ENCODE data around the gene ARHGAP22.

Gene ARHGAP22

DNA sequence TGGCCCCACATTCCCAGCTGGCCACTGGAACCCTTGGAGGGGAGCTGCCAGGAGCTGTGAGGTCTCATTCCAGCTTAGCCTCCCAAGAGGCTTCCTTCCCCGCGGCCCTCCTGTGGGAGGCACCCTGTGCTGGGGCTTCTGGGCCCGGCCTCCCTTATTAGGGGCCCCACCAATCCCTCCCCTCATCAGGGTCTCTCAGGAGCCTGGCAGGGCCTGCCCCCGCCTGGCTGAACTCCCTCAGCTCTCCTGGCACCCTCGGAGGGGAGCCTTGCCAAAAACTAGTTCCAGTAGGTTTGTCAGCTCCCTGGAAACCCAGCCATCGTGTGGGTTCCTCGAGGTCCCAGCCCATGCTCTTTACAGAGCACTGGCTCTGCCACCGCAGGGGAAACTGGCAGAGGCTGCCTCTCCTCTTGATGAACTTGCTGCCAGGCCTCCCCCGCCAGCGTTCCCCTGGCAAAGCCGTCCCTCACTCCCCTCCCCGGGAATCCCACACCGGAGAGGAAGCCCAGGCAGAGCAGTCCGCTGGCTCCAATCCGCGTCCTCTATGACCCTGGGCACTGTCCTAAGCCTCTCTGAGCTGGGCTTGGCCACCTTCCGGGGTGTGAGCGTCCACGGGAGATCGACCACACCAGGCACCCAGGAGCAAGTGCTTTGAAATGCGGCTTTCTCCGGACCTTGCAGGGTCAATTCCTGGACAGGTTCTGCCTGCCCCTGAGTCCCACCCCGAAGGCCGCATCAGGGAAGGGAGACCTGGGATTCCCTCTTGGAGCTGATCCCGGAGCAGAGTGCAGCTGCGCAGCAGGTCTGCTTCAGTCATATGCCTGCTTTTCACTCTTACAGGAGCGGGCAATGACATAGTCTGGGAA lies 139.8 kb downstream of the ARHGAP22 start:
- DNase-seq (ENCODE audit: low read depth in 3 of 3) = no peak

DNA sequence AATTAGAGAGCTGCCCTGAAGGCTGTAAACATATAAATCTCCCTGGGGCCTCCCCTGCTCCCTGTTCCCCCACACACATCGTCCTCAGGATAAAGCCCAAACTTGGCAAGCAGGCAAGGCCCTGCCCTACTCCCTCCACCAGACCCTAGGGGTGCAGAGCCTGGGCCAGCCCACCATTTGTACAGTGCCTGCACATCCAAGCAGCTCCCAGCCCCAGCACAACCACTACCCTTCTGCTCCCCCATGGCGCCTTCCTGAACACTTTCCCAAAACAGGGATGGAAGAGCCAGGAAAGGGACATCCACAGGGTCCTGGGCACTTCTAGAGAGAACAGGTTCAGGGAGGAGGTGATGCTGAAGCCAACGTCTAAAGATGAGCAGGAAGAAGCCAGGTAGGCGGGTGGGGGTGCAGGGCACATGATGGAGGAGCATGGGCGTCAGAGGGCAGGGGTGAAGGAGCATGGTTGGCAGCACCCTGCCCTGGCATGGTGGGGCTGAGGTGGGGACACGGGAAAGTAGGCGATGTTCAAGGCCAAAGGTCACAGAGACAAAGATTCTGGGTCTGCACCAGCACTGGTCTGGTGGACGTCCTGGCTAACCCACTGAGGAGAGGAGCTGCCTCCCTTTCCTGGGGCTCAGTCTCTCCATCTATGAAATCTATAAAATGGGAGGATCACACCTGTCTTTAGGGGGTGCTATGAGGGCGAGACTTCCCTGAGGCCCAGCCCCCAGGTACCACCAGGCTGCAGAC lies 140.6 kb downstream of the ARHGAP22 start:
- no peak for DNase-seq (ENCODE audit: low read depth in 3 of 3)

DNA sequence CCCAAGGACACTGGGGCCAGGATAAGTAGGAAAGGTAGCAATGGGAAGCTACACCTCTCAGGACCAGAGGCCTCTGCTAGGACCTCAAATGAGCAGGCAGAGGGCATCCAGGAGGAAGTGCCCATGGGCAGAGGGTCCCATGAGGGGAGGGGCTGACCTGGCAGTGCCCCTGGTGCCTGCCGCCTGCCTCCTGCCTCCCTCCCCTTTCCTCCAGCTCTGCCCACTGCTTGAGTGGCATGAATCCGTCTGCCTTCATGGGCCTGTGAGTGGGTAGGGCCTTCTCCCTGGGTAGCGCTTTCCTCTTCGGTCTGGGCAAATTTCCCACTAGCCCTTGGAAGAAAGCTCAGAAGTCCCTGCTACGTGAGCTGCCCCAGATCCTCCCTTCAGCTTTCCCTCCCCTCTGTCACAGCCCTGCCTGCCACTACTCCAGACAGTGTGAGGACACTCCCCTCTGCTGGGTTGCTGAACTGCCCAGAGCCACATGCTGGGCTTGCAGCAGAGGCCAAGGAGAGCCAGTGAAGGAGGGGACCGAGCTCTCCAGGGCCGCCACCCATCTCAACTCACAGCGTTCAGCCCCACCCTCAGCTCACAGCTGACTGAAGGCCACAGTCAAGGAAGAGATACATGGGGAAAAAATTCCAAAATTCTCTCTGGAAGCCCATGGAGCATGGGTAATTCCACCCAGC lies 141.4 kb downstream of the ARHGAP22 start:
- DNase-seq (ENCODE audit: low read depth in 3 of 3) = no peak

DNA sequence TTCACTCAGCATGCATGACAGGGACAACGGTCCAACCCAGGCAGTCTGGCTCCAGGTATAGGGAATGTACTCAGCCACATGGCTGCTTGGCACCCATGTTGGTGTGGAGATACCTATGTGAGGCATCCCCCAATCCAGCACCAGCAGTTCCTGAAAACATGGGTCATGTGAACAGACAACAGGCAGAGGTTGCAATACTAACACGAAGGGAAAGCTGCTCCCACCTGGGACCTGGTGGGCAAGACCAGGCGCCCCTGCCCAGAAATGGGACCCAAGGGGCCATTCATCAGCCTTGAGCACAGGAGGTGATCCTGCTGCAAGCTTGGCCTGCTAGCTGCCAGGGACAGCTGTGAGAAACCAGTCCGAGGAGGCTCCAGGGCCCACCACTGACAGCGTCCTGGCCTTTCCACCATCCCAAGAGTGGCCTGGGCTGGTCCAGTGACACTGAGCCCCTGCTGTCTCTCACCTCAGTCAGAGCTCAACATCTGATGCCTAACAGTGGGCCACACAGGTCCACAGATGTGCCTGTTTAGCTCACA lies 142.3 kb downstream of the ARHGAP22 start:
- no peak for DNase-seq (ENCODE audit: low read depth in 3 of 3)

DNA sequence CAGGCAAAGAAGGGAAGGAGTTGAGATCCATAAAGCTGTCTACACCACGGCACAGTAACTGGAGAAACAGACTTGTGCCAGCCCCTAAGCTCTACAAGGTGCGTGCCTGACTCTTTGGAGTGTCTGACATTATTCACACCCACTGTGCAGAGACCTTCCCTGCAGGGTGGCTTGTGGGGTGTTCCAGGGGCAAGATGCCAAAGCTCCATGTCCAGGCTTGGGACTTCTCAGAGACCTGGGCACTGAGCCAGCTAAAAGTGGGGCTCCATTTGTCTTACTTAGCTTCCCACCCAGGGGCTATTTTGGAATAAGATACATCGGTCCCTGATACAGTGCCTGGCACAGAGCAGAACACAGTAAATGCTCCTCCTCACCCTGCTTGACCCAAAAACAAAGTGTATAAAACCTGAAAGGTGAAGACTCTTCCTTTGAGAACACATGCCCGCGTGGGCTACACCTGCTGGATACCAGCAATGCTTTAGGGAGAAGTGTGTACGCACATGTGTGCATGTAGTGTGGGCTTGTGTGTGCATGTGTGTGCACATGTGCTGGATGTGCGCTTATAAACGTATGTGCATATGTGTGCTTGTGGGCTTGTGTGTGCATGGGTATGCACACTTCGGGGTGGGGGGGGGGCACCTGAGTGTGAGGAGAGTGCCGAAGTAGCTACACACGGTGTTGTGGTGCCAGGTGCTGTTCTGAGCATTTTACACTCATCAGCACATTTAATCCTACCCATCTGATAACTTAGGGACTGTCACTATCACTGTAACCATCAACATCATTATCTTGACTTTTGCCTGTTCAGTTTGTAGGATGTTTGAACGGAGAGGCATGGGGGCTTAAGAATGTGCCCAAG lies 143.0 kb downstream of the ARHGAP22 start:
- DNase-seq (ENCODE audit: low read depth in 3 of 3) = no peak

DNA sequence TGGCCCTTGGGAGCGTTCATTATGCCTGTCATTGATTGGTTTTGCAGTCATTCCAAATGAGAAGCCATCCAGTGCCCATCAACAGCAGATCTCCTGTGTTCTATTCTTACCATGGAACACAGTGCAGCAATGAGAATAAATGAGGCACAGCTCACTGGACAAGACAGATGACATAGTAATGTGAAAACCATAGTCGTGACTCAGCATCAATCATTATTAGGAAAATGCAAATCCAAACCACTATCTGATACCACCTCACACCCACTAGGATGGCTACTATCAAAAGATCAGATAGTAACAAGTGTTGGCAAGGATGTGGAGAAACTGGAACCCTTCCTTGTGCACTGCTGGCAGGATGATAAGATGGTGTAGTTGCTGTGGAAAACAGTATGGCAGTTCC lies 144.7 kb downstream of the ARHGAP22 start:
- DNase-seq (ENCODE audit: low read depth in 3 of 3) = no peak

DNA sequence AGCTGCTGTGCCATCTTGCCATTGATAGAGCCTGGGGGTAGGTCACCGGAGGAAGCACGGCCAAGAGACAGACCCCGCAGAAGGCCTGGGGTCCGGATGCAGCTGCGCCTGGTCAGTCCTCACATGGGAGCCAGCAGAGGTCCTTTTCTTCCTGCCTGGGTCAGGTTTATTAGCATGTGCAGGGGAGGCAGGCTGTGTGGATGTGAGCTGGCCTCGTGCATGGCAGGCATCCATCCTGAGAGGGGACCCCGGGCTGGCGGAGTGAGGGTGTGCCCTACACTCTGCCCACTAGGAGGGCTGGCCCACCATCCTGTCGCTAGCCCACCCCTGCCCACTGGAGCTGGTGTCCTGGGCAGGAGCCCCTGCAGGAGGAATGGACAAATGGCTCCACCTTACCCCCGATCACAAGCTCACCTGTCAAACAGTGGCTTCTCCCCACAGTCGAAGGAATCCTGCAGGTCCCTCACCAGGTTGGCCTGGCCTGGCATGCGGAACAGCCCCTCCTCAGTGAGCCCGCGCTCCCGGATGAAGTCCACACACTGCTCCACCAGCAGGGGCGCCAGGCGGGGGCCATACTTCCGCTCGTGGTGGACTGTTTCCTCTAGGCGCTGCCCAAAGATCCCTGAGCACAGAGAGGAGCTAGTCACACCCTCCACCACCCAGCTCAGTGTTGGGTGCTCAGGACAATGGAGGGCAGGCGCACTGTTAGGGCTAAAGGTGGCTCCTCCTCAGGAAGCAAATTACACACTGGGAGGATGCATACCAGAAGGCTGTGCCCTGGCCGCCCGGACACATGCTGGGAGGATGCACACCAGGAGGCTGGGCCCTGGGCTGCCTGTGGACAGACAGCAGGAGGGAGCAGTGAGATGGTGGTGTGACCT lies 145.4 kb downstream of the ARHGAP22 start:
- DNase-seq (ENCODE audit: low read depth in 3 of 3) = no peak

DNA sequence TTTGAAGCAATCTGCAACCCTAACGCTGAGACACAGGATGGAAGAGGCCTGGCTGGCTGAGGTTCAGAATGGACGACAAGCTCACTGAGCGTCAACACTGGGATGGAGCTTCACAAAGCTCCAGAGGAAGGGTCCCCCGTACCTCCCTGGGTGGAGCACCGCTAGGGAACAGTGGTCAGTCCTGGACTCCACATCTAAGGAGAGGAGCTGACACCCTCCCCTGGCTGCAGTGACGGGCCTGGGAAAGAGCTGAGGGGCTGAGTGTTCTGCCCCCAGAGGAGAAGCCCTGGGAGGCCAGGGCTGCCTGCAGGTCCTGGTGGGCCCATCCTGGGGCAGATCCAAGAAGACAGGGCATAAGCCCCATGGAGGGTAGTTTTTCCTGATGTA lies 146.2 kb downstream of the ARHGAP22 start:
- no peak for DNase-seq (ENCODE audit: low read depth in 3 of 3)

DNA sequence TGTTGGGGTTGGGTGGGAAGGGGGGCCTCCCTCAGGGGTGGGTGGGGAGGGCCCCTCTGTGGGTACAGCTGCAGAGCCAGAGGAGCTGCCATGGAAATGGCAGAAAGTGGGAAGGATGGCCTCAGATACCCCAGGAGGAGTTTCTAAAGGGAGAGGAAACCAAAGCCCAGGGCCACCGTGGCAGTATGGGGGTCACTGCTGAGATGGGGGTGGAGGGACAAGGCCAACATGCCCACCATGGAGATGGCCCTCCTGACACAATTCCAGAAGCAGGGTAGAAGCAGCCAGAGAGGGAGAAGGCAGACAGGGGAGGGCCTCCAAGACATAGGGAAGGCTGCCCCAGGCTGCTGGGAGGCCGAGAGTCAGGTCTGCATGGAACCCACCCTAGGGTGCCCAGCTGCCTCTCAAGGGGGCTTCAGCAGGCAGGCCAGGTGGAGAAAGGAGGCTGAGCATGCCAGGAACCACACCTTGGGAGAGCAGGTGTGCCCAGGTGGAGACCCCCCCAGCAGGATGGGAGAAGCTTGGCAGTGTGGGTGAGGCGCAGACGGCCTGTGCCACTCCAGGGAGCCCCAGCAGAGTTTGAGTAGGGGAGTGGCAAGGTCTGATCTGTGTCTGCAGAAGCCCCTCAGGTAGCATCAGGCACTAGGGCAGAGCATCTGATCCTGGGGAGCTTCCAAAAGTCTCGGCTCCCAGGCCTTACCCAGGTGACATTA lies 146.8 kb downstream of the ARHGAP22 start:
- DNase-seq (ENCODE audit: low read depth in 3 of 3) = no peak

DNA sequence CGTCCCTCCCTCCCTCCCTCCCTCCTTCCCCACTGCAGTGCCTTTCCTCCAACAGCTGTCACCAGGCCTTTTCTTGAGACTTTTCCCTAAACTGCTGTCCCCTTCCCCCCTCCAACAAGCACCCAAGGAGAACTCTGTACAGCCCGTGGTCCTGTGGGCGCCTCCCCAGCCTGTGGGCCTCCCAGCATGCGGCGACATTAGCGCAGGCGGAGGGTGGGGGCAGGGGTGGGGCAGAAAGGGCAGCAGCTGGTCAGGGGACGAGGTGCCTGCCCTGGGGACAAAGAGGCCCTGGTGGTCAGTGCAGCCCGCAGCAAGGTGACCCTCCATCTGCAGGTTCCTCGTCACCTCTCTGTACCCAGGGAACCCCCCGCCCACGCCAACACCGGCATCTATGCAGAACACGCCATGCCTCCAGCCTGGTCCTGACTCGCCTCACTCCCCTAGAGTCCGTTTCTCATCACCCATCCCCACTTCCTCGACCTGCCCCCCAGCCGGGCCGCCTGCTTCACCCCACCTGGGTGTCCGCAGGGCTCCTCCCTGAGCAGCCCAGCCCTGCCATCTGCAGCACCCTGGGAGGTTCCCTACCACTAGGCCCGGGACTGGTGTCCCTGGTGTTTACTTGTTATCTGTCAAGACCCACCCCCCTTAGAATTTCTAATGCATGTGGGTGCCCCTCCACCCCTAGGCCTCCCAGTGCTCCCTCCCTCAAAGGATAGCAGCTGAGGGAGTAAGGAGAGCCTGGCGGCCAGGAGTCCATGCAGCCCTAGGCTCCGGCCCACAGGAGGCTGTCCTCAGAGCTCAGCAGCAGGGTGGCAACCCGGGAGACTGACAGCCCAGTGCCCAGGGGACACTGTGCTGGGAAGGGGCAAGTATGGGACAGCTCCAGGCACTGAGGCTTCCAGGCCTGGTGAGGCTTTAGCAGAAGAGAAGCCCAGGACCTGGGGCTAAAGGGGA lies 147.8 kb downstream of the ARHGAP22 start:
- DNase-seq (ENCODE audit: low read depth in 3 of 3) = no peak

DNA sequence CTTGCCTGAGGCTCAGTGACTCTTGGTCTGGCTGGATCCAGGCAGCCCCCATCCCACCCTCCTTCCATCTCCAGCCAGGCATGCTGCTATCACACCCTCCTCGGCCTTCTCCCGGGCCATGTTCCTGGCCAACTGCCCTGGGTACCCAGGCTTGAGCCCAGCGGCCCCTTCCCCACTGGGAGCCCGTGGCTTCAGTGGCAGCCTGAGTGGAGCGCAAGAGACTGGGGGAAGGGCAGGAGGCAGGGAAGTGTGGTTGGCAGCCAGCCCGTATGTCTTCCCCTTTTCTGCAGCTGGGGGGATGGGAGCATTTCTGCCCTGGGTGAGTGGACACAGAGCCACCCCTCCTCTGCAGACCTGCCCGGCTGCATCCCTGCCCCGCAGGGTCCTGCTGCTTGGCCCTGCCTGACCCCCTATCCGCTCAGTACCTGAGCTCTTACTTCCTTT lies 148.5 kb downstream of the ARHGAP22 start:
- no peak for DNase-seq (ENCODE audit: low read depth in 3 of 3)

DNA sequence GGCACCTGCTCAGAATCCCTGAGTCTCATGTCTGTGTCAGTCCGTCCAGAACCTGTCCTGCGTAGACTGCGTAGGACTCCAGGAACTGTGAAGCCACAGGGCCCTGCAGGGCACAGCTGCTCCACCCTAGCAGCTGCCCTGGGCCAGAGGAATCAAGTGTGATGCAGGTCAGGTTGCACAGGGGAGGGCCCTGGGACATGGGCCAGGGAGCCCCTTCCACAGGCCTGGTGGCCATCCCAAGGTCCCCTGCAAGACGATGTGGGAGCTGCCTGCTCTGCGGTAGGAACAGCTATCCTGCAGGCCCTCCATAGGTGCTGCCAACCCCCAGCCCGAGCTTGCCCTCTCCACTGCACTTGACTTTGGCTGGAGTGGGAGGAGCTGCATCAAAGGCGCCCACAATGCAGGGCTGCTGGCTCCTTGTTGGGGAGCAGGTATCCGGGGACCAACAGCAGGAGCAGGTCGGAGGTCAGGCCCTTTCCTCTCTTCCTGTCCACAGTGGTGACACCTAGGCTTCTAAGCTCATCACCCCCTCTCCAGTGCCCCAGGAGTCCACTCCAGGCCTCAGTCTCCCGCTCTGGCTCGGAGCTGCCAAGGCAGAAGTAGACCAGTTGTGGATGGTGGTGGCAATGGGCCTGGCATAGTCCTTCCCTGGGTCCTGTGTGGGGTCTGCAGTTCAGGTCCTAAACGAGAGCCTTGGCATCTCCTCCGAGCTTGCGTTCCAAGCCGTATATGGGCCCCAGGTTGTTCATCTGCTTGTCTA lies 149.3 kb downstream of the ARHGAP22 start:
- no peak for DNase-seq (ENCODE audit: low read depth in 3 of 3)

DNA sequence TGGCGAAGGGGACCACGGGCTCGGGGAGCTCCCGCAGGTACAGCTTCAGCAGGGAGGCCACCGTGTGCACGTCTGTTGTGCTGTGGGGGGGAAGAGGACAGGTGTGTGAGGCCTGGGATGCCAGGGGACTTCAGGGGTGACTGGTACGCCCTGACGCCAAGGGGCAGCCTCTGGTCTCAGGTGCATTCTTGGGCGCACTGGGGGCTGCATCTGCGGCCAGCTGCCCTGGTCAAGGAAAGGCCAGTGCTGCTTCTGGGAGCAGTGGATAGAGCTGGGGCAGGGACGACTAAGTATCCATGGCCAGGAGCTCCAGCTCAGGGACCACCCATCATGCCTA lies 149.8 kb downstream of the ARHGAP22 start:
- DNase-seq (ENCODE audit: low read depth in 3 of 3) = no peak

DNA sequence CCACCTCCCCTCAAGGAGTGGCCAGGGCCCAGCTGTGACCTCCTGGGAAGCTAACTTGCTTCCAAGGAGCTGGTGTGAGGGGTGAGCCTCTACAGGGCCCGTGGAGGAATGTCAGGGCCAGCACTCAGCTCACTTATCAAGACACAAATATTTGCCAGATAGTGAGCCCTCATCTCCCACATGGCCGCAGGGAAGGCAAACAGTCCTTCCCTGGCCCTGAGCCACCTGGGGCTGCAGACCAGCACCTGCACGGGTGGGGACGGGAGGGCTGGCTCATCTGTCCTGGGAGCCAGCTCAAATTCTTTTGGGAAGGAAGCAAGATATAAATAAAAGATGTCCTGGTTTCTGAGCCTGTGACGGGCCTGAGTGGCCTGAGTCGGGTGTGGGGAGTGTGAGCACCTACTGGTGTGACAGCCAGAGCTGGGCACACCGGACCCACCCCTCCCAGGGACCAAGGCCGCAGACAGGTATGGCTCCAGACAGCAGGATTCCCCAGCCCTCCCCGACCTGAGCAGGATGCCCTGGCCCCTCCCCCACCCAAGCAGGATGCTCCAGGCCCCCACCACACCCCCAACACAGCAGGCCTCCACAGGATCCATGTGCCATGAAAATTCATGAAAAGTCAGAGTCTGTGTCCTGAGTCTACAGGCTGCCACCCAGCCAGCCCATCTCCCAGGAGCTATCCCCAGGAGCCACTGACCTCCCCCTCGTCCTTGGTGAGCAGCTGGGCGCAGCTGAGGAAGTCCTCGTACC lies 150.4 kb downstream of the ARHGAP22 start:
- no peak for DNase-seq (ENCODE audit: low read depth in 3 of 3)

DNA sequence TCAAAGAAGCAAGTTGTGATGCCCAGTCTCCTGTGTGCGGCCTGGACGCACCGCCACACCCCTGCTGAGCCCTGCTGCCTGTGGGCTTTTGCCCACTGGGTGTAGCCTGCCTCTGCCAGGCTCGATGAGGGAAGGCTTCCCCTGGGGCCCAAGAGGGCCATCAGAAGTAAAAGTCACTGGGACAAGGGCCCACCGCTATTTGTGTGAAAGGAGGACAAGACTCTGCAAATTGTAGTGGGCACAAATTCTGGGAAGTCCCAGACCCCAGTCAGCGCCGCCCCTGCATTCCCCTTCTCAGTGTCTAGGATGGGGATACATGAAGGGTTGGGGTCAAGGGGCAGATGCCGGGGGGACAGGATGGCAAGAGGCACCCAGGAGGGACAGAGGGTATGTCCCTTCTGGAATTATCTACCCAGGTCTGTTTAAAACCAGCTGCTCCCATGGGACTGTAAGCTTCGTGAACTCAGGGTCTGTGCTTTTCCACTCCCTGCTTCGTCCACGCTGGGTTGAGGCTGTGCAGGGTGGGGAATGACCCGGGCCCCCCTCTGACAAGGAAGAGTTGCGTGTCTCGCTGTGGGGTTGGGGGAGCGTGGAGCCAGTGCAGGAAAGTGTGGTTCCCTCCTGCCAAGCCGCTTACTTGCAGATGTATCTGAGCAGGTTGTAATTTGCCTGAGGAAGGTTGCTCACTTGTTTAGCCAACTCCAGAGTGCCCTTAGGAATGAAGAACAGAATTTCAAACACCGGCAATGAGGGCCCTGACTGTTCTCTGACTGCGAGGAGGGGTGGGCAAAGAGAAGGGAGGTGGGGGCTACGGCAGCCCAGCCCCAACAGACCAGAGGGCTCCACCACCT lies 151.2 kb downstream of the ARHGAP22 start:
- no peak for DNase-seq (ENCODE audit: low read depth in 3 of 3)

DNA sequence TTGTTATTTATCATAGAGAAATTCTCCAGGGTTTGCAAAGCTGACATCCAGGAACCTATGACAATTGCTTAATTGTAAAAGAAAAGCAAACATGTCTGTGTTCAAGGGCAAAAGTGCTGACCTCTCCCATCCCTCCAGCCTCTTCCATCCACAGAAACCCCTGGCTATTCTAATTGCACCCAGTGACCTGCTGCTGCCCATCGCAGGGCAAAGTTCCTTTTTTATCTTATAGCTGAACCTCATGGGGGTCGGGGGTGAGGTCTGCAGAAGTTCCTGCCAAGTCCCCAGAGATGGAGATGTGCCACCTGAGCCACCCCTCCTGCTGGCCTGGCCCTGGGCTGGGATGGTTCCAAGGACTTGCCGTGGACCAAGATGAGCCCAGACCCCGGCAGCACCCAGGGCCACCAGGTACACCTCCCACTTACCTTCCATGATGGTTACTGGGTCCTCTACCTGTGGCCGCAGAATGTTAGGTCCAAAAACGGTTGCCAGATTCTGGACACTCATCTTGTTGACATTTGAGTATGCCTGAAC lies 151.9 kb downstream of the ARHGAP22 start:
- DNase-seq (ENCODE audit: low read depth in 3 of 3) = no peak
